SK-N-SH treated with all-trans-retinoic acid at 6 μM for 48 hours (cell line): ENCODE results near the gene P2RX3.

ENCODE experiments used
- ATAC-seq: fragments of 200-7000 bp; cut with Tn5 transposase; 3 replicates; pipeline ENCODE4 v1.9.1; 2020; ENCODE audit warnings: mild to moderate bottlenecking, moderate library complexity
- ARNTL ChIP-seq: fragments of 450-650 bp; formaldehyde crosslinking; IDR thresholded peaks from 2 replicates; pipeline ENCODE4 v1.5.0; 2020; ENCODE audit warnings: low read depth, mild to moderate bottlenecking, moderate library complexity, borderline replicate concordance
- BACH2 ChIP-seq: fragments of 250-450 bp; sonication (Bioruptor Pico); IDR thresholded peaks from 2 replicates; pipeline ENCODE4 v1.9.0; 2021; ENCODE audit warnings: mild to moderate bottlenecking, borderline replicate concordance
- CREB5 ChIP-seq: fragments of 250-450 bp; sonication (Bioruptor Pico); IDR thresholded peaks from 2 replicates; pipeline ENCODE4 v1.5.1; 2020; ENCODE audit warnings: low read depth, mild to moderate bottlenecking, moderate library complexity
- ESRRG ChIP-seq: fragments of 250-450 bp; sonication (Bioruptor Pico); IDR thresholded peaks from 2 replicates; pipeline ENCODE4 v1.6.1; 2021; ENCODE audit warnings: mild to moderate bottlenecking
- GLIS3 ChIP-seq: fragments of 250-450 bp; sonication (Bioruptor Pico); IDR thresholded peaks from 2 replicates; pipeline ENCODE4 v1.5.0; 2020; ENCODE audit warnings: mild to moderate bottlenecking, moderate library complexity
- ISL1 ChIP-seq: fragments of 250-450 bp; sonication (Bioruptor Pico); IDR thresholded peaks from 2 replicates; pipeline ENCODE4 v2.1.2; 2022; ENCODE audit warnings: mild to moderate bottlenecking, moderate library complexity
- POU6F1 ChIP-seq: fragments of 250-450 bp; sonication (Bioruptor Pico); IDR thresholded peaks from 2 replicates; pipeline ENCODE4 v1.8.0; 2021; ENCODE audit warnings: low read depth, mild to moderate bottlenecking, moderate library complexity, borderline replicate concordance
- RARB ChIP-seq: fragments of 250-450 bp; sonication (Bioruptor Pico); IDR thresholded peaks from 2 replicates; pipeline ENCODE4 v1.8.0; 2021; ENCODE audit warnings: mild to moderate bottlenecking, moderate library complexity
- SNAI2 ChIP-seq: fragments of 250-450 bp; sonication (Bioruptor Pico); IDR thresholded peaks from 2 replicates; pipeline ENCODE4 v1.5.0; 2020; ENCODE audit warnings: mild to moderate bottlenecking, moderate library complexity
- TCF4 ChIP-seq: fragments of 250-450 bp; sonication (Bioruptor Pico); IDR thresholded peaks from 2 replicates; pipeline ENCODE4 v1.8.0; 2021; ENCODE audit warnings: mild to moderate bottlenecking, moderate library complexity, borderline replicate concordance
- TSHZ2 ChIP-seq: fragments of 250-450 bp; sonication (Bioruptor Pico); IDR thresholded peaks from 2 replicates; pipeline ENCODE4 v1.5.0; 2020; ENCODE audit warnings: mild to moderate bottlenecking, moderate library complexity
- ZC3H10 ChIP-seq: fragments of 250-450 bp; sonication (Bioruptor Pico); IDR thresholded peaks from 2 replicates; pipeline ENCODE4 v1.5.1; 2021; ENCODE audit warnings: mild to moderate bottlenecking, moderate library complexity
- ZFP3 ChIP-seq: fragments of 250-450 bp; sonication (Bioruptor Pico); IDR thresholded peaks from 2 replicates; pipeline ENCODE4 v1.5.0; 2020; ENCODE audit warnings: mild to moderate bottlenecking, moderate library complexity
- ZFP30 ChIP-seq: fragments of 450-650 bp; formaldehyde crosslinking; IDR thresholded peaks from 2 replicates; pipeline ENCODE4 v1.5.0; 2022; ENCODE audit warnings: mild to moderate bottlenecking, moderate library complexity
- ZNF565 ChIP-seq: fragments of 450-650 bp; formaldehyde crosslinking; conservative IDR thresholded peaks from 2 replicates; pipeline ENCODE4 v1.5.0; 2020; ENCODE audit warnings: low read depth, mild to moderate bottlenecking, moderate library complexity
- ZNF70 ChIP-seq: fragments of 450-650 bp; formaldehyde crosslinking; IDR thresholded peaks from 2 replicates; pipeline ENCODE4 v1.5.0; 2020; ENCODE audit warnings: mild to moderate bottlenecking, moderate library complexity
- ZNF8 ChIP-seq: fragments of 450-650 bp; formaldehyde crosslinking; IDR thresholded peaks from 2 replicates; pipeline ENCODE4 v1.5.0; 2020; ENCODE audit warnings: mild to moderate bottlenecking, moderate library complexity

Gene P2RX3

GRCh38 chr11:57322256-57323166 lies 15.6 kb upstream of the P2RX3 start:
- no peak for TF ChIP-seq ZC3H10 (CRISPR knock-in tag)
- no peak for TF ChIP-seq ZNF8 (CRISPR knock-in tag)
- TF ChIP-seq TCF4 (CRISPR knock-in tag): no peak
- no peak for TF ChIP-seq TSHZ2 (CRISPR knock-in tag)
- TF ChIP-seq RARB (CRISPR knock-in tag): no peak
- TF ChIP-seq SNAI2 (CRISPR knock-in tag): no peak
- no peak for TF ChIP-seq ISL1
- TF ChIP-seq ZNF565 (CRISPR knock-in tag): no peak
- TF ChIP-seq CREB5 (CRISPR knock-in tag): no peak
- TF ChIP-seq ZNF70: no peak
- TF ChIP-seq ARNTL (CRISPR knock-in tag): no peak
- no peak for TF ChIP-seq ZFP3
- TF ChIP-seq GLIS3 (CRISPR knock-in tag): no peak
- ATAC-seq: peak; percentile 70

GRCh38 chr11:57323167-57323854 lies 14.8 kb upstream of the P2RX3 start:
- TF ChIP-seq GLIS3 (CRISPR knock-in tag) (no peak), TCF4 (CRISPR knock-in tag) (no peak), ZNF565 (CRISPR knock-in tag) (no peak), ESRRG (CRISPR knock-in tag) (no peak), ZC3H10 (CRISPR knock-in tag) (no peak), ZFP30 (CRISPR knock-in tag) (no peak), TSHZ2 (CRISPR knock-in tag) (no peak), RARB (CRISPR knock-in tag) (no peak), POU6F1 (CRISPR knock-in tag) (no peak), ZNF8 (CRISPR knock-in tag) (no peak), ISL1 (no peak), BACH2 (CRISPR knock-in tag) (no peak)

GRCh38 chr11:57323855-57324153 lies 14.3 kb upstream of the P2RX3 start:
- TF ChIP-seq TCF4 (CRISPR knock-in tag): no peak
- ATAC-seq: no peak

More at GRCh38 chr11:57323167-57323854, 14.8 kb upstream of the P2RX3 start:
- ATAC-seq: peak; percentile 4; the same call in 1 of the 3 replicates
